Measurements from ENCODE around the gene ARID1B.

DNA sequence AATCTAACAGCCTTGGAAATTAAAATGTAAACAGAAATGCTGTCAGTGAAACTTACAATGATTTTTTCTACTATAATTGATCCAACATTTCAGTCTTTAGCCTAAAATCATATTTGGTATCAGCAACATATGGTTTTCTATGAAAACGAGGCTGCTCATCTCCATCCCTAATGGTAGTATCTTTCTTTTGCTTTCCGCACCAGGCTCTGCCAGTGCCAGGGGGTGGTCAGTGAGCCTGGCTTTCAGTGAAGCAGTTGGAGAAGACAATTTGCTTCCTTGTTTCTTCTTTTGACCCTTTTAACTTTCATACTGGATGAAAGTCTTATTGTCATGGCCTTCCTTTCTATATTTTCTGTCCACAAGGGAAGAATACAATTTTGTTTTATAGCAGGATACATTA lies 258.4 kb downstream of the ARID1B start:
- TF ChIP-seq, protein P1, sequence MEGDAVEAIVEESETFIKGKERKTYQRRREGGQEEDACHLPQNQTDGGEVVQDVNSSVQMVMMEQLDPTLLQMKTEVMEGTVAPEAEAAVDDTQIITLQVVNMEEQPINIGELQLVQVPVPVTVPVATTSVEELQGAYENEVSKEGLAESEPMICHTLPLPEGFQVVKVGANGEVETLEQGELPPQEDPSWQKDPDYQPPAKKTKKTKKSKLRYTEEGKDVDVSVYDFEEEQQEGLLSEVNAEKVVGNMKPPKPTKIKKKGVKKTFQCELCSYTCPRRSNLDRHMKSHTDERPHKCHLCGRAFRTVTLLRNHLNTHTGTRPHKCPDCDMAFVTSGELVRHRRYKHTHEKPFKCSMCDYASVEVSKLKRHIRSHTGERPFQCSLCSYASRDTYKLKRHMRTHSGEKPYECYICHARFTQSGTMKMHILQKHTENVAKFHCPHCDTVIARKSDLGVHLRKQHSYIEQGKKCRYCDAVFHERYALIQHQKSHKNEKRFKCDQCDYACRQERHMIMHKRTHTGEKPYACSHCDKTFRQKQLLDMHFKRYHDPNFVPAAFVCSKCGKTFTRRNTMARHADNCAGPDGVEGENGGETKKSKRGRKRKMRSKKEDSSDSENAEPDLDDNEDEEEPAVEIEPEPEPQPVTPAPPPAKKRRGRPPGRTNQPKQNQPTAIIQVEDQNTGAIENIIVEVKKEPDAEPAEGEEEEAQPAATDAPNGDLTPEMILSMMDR (IDR thresholded peaks at IDR 0.05): no peak
- TF ChIP-seq POLR2AphosphoS5 (IDR thresholded peaks at IDR 0.05; ENCODE audit: low read depth, low read length): no peak
- TF ChIP-seq REST (IDR thresholded peaks at IDR 0.05; ENCODE audit: insufficient read depth in 1 of 2, low read depth in 2 of 2, low read length in 1 of 2): no peak
- TF ChIP-seq TCF7L2 (IDR thresholded peaks at IDR 0.05; ENCODE audit: low read depth, low read length): no peak
- no peak for TF ChIP-seq SIN3A (IDR thresholded peaks at IDR 0.05; ENCODE audit: borderline replicate concordance, insufficient read depth, low read depth, low read length)
